Endothelial cell (in vitro differentiated cells): ENCODE data around the gene PIGZ. TPM values are rescaled to one million over a fixed set of nuclear protein-coding genes. Genes with fewer than 3 reads are reported as not detected.

Experiments used
- DNase-seq: peaks from one replicate; pipeline ENCODE4 v3.0.0; 2021; ENCODE audit warnings: low spot score
- H3K27ac Mint-ChIP-seq: one replicate; pipeline ENCODE4 v1.8.0; 2021; ENCODE audit warnings: mixed read lengths, inconsistent platforms; ENCODE audit not compliant: unreplicated experiment
- H3K27me3 Mint-ChIP-seq: one replicate; pipeline ENCODE4 v1.8.0; 2021; ENCODE audit warnings: mild to moderate bottlenecking, moderate library complexity, mixed read lengths, inconsistent platforms; ENCODE audit not compliant: unreplicated experiment
- H3K36me3 Mint-ChIP-seq: one replicate; pipeline ENCODE4 v1.8.0; 2021; ENCODE audit warnings: mild to moderate bottlenecking, low read depth, mixed read lengths, inconsistent platforms; ENCODE audit not compliant: unreplicated experiment
- H3K4me1 Mint-ChIP-seq: one replicate; pipeline ENCODE4 v1.8.0; 2021; ENCODE audit warnings: mild to moderate bottlenecking, mixed read lengths, inconsistent platforms; ENCODE audit not compliant: unreplicated experiment
- H3K4me3 Mint-ChIP-seq: one replicate; pipeline ENCODE4 v1.8.0; 2021; ENCODE audit warnings: mild to moderate bottlenecking, mixed read lengths, inconsistent platforms; ENCODE audit not compliant: unreplicated experiment
- H3K9me3 Mint-ChIP-seq: one replicate; pipeline ENCODE4 v1.8.0; 2021; ENCODE audit warnings: mixed read lengths, inconsistent platforms; ENCODE audit not compliant: unreplicated experiment
- CTCF ChIP-seq: fragments of 200-600 bp; sonication (generic); IDR thresholded peaks from one replicate; pipeline ENCODE4 v1.5.0; 2021; ENCODE audit warnings: antibody characterized with exemption; ENCODE audit not compliant: unreplicated experiment
- total RNA-seq: library from RNA; stranded (reverse); fragmentation: NEBNext Ultra II Directional; extraction: Animal tissue kit (Norgen Biotek cat#: 25700); gene quantifications from one replicate; pipeline ENCODE4 v1.2.1, GENCODE V29; 2021; ENCODE audit not compliant: unreplicated experiment

PIGZ gene
- total RNA-seq, 1 donor from 2014 or later, result 3.5 TPM

DNA sequence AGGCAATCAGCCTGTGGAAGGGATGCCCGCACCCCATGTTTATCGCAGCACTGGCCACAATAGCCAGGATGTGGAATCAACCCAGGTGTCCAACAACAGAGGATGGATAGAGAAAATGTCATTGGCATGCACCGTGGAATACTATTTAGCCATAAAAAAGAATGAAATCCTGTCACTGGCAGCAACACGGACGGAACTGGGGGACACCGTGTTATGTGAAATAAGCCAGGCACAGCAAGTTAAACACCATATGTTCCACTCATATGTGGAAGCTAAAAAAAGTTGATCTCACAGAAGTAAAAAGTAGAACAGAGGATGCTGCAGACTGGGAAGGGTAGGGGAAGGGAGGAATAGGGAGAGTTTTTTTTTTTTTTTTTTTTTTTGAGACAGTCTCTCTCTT is 45.4 kb upstream of the PIGZ start:
- Mint-ChIP-seq H3K36me3 (no peaks in the 10 kb centered on the region), H3K4me3 (no peak overlapping the region), H3K4me1 (no peaks in the 10 kb centered on the region), H3K27me3 (peaks cover 5% of the 10 kb centered on the region), H3K9me3 (no peaks in the 10 kb centered on the region), H3K27ac (no peak overlapping the region)
- no peak for DNase-seq
- no peak for TF ChIP-seq CTCF

- H3K4me1 Mint-ChIP-seq, result no peaks in the 10 kb centered on the region
- no peak for DNase-seq
- H3K36me3 Mint-ChIP-seq, result no peaks in the 10 kb centered on the region
- TF ChIP-seq CTCF, result no peak
- no peaks in the 10 kb centered on the region for H3K9me3 Mint-ChIP-seq
- no peak overlapping the region for H3K27ac Mint-ChIP-seq
- no peak overlapping the region for H3K4me3 Mint-ChIP-seq
- H3K27me3 Mint-ChIP-seq, result peaks cover 5% of the 10 kb centered on the region
These were observed 43.9 kb upstream of the PIGZ start for GRCh38 chr3:197012540-197012883.

DNA sequence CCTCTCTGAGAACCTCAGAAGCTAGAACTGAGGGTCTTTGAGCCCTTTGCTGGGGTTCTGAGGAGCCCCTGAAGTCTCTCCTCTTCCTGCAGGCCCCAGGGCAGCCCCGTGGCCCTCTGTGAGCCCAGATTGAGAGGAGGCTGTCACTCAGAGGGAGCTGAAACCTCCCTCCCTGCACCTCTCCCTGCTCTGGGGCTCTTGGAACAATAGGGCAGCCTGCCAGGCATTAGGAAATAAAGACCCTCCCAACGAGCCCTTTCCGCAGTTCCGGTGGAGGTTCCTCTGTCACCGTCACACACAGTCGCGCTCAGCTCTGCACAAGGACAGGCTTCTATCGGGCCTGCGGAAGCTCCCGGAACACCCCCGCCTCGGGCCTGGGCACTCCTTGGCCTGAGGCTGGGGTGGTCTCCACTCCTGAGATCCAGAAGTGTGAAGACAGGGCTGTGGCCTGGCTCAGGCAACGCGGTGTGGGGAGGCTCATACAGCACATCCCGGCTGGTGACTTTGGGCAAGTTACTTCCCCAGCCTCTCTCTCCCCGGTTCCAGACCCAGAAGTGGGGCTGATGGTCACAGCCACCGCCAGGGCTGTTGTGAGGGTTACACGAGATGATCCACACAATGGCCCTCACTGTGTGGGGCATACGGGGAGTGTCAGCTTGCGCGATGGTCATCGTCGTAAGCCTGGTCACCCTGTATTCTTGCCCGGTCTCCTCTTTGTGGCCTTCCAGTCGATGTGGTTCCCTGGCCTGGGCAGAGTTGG is 43.3 kb upstream of the PIGZ start:
- Mint-ChIP-seq H3K36me3 (no peaks in the 10 kb centered on the region), H3K4me1 (no peaks in the 10 kb centered on the region), H3K27me3 (peaks cover 5% of the 10 kb centered on the region), H3K9me3 (no peaks in the 10 kb centered on the region), H3K4me3 (no peak overlapping the region), H3K27ac (no peak overlapping the region)
- no peak for TF ChIP-seq CTCF
- DNase-seq, result no peak

- no peaks in the 10 kb centered on the region for H3K36me3 Mint-ChIP-seq
- no peak for TF ChIP-seq CTCF
- H3K4me1 Mint-ChIP-seq, result no peaks in the 10 kb centered on the region
- peaks cover 3% of the 10 kb centered on the region for H3K27me3 Mint-ChIP-seq
- no peak overlapping the region for H3K27ac Mint-ChIP-seq
- no peak overlapping the region for H3K4me3 Mint-ChIP-seq
- DNase-seq, result no peak
- H3K9me3 Mint-ChIP-seq, result no peaks in the 10 kb centered on the region
These were observed 42.1 kb upstream of the PIGZ start for GRCh38 chr3:197010556-197011351.

DNA sequence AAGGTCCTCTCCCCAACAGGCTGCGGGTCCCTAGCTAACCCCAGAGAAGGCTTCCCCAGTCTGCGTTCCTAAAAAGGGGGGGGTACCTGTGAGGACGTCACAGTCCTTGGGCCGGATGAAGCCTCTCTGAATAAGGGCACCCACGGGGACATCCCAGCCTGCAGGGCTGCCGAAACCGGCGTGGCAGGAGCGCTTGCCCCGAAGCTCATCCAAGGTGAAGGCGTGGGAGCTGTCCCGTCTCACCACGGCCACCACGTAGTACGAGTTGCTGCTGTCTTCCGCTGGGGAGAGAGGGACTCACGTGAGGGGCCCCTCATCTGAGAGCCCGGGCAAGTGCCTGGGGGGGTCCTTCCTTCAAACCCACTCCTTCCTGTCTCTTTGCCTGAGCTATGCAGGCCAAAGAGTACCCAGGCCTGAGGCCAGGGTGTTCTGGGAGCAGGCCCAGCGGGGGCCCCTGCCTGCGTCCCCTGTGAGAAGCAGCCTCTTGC is 40.9 kb upstream of the PIGZ start:
- no peak for TF ChIP-seq CTCF
- peaks cover 11% of the 10 kb centered on the region for H3K27me3 Mint-ChIP-seq
- H3K36me3 Mint-ChIP-seq, result peaks cover 4% of the 10 kb centered on the region
- no peak overlapping the region for H3K4me3 Mint-ChIP-seq
- no peaks in the 10 kb centered on the region for H3K4me1 Mint-ChIP-seq
- H3K27ac Mint-ChIP-seq, result no peak overlapping the region
- no peak for DNase-seq
- no peaks in the 10 kb centered on the region for H3K9me3 Mint-ChIP-seq
